GM10266 (cell line): Measurements from ENCODE around the gene KCNJ10.

Experiments
- DNase-seq: peaks from one replicate; pipeline ENCODE4 v3.0.0; 2012; ENCODE audit errors: extremely low spot score
- TF ChIP-seq, protein P1 (sequence below): IDR thresholded peaks from 2 replicates; pipeline ENCODE4 v1.5.1; 2012; ENCODE audit warnings: mild to moderate bottlenecking, low read depth; ENCODE audit not compliant: control insufficient read depth, insufficient read depth; ENCODE audit errors: missing control alignments

The KCNJ10 gene

DNA sequence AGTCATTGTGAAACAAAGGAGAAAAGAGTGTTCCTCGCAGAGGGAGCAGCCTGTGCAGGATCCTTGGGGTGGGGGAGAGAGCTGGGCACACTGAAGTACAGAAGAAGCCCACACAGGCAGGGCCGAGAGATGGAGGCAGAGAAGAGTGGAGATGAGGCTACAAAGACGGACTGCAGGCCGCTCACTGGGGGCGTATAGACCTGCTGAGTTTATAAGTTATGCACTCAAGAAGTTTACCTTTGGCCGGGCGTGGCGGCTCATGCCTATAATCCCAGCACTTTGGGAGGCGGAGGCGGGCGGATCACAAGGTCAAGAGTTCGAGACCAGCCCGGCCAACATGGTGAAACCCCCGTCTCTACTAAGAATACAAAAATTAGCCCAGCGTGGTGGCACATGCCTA, 108.3 kb downstream of the KCNJ10 start:
- no peak for DNase-seq
- TF ChIP-seq, protein P1, sequence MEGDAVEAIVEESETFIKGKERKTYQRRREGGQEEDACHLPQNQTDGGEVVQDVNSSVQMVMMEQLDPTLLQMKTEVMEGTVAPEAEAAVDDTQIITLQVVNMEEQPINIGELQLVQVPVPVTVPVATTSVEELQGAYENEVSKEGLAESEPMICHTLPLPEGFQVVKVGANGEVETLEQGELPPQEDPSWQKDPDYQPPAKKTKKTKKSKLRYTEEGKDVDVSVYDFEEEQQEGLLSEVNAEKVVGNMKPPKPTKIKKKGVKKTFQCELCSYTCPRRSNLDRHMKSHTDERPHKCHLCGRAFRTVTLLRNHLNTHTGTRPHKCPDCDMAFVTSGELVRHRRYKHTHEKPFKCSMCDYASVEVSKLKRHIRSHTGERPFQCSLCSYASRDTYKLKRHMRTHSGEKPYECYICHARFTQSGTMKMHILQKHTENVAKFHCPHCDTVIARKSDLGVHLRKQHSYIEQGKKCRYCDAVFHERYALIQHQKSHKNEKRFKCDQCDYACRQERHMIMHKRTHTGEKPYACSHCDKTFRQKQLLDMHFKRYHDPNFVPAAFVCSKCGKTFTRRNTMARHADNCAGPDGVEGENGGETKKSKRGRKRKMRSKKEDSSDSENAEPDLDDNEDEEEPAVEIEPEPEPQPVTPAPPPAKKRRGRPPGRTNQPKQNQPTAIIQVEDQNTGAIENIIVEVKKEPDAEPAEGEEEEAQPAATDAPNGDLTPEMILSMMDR: no peak

DNA sequence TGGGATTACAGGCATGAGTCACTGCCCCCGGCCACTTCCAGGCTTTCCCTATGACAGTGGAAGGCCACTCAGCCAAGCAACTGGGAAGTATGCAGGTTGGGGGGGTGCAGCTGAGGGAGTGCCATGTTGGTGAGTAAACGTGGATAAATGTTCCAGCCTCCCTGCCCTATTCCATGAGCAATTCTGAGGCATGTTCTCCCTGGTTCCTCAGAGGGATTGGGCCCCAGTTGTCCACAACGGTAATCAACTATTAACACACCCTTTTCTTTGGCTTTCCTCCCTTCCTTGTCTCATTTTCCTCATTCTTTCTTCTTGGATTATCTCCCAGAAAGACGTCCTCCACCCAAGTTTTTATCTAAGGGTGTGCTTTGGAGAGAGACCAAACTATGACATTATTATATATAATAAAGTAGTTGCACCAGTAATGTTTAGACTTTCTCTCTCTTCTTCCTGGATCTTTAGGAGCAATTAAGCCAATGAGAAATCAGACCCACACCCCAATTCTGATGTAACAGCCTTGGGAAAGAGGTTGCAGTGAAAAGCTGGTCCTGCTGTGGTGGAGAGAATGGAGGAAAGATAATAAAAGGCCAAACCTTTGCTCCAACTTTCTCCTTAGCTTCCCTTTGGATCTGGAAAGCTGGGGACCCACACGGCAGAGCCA, 109.1 kb downstream of the KCNJ10 start:
- no peak for DNase-seq
- TF ChIP-seq, protein P1: no peak

GRCh38 chr1:159959451-159959850, 110.5 kb downstream of the KCNJ10 start:
- no peak for DNase-seq

GRCh38 chr1:159958719-159959380, 111.1 kb downstream of the KCNJ10 start:
- DNase-seq: no peak
- TF ChIP-seq, protein P1: no peak

More at GRCh38 chr1:159959451-159959850, 110.5 kb downstream of the KCNJ10 start:
- TF ChIP-seq, protein P1: no peak

DNA sequence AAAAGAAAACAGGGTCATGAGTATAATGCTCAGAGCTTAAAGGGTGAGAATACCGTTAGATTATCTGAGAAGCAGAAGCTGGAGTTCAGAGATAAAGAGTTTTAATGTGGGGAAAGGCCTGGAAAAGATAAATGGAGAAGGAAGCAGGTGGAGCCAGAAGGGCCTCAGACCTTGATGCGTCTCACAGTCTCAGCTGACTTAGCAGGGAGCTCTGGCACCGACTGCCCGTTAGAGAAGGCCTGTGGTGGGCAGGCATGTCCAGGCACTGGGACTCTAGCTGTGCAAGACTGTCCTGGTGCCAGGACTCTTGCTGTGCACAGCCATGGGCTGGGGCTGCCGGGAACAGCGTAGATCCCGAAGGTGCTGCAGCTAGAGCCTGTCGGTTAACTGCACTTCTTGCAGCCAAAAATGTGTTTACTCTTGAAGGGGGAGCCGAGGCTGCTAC, 112.1 kb downstream of the KCNJ10 start:
- TF ChIP-seq, protein P1: no peak
- DNase-seq: no peak

DNA sequence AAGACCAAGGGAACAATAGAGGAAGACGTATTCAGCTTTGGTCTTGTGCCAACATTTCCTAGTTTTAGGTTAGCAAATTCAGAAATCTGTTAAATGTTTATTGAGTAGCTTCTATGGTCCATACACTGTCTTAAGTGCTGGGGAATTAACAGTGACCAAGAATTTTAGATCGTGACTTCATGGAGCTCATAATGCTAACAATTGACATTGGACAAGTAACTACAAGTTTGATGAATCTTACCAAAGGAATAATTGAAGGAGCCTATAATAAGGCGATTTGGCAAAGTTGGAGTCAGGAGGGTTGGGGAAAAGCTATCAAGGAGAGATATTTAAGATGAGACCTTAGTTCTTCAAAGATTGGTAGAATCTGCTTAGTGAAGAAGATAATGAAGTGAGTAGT, 114.5 kb downstream of the KCNJ10 start:
- DNase-seq: no peak
- TF ChIP-seq, protein P1: no peak
